Liver (tissue), 9 donors: ENCODE data around the gene TRAIP. TPM values are rescaled to one million over a fixed set of nuclear protein-coding genes. Genes with fewer than 3 reads are reported as not detected.

ENCODE experiments used
- DNase-seq: peaks from one replicate; pipeline ENCODE4 v3.0.0-alpha.2; 2017; ENCODE audit warnings: low spot score
- H3K27ac ChIP-seq, 2 donors: one replicate each; pipeline ENCODE4 v1.7.0; 2013; ENCODE audit warnings: inconsistent platforms in 2 of 2, low read length in 2 of 2, control low read depth in 1 of 2, low read depth in 1 of 2, mild to moderate bottlenecking in 1 of 2
- H3K27me3 ChIP-seq, 4 donors: one replicate each; pipeline versions ENCODE4 v1.6.1 to v1.7.0; 2013; ENCODE audit warnings: low read length in 3 of 4, inconsistent platforms in 1 of 4, mild to moderate bottlenecking in 1 of 4, moderate library complexity in 1 of 4; ENCODE audit not compliant: control insufficient read depth in 4 of 4, insufficient read depth in 4 of 4
- H3K36me3 ChIP-seq, 4 donors: one replicate each; pipeline versions ENCODE4 v1.6.1 to v1.7.0; 2013; ENCODE audit warnings: low read length in 3 of 4, mild to moderate bottlenecking in 3 of 4, low read depth in 1 of 4, moderate library complexity in 1 of 4; ENCODE audit not compliant: control insufficient read depth in 4 of 4, insufficient read depth in 3 of 4
- H3K4me1 ChIP-seq, 4 donors: one replicate each; pipeline versions ENCODE4 v1.6.1 to v1.7.0; 2013; ENCODE audit warnings: low read length in 3 of 4, mild to moderate bottlenecking in 3 of 4, moderate library complexity in 1 of 4; ENCODE audit not compliant: control insufficient read depth in 4 of 4, insufficient read depth in 4 of 4
- H3K4me3 ChIP-seq, 3 donors: one replicate each; pipeline versions ENCODE4 v1.6.1 to v1.7.0; 2013; ENCODE audit warnings: low read length in 3 of 3, control low read depth in 1 of 3, low read depth in 1 of 3, mild to moderate bottlenecking in 1 of 3
- H3K9ac ChIP-seq, 2 donors: one replicate each; pipeline ENCODE4 v1.7.0; 2013; ENCODE audit warnings: low read length in 2 of 2, mild to moderate bottlenecking in 2 of 2, moderate library complexity in 2 of 2, control low read depth in 1 of 2, low read depth in 1 of 2
- H3K9me3 ChIP-seq, 4 donors: one replicate each; pipeline versions ENCODE4 v1.6.1 to v1.7.0; 2013; ENCODE audit warnings: low read length in 3 of 4; ENCODE audit not compliant: control insufficient read depth in 4 of 4
- CTCF ChIP-seq: fragments of 150-350 bp; IDR thresholded peaks from 2 replicates; pipeline ENCODE4 v1.5.1; 2017; ENCODE audit warnings: improper control_type of control experiment, low read depth, low read length; ENCODE audit not compliant: missing input control
- EGR1 ChIP-seq, 2 donors: IDR thresholded peaks; 2 replicates each; pipeline ENCODE4 v1.6.1; 2016 to 2018; ENCODE audit warnings: antibody characterized with exemption in 2 of 2, low read depth in 2 of 2
- FOXA1 ChIP-seq: IDR thresholded peaks from 2 replicates; pipeline ENCODE4 v1.6.1; 2016; ENCODE audit warnings: antibody characterized with exemption
- GABPA ChIP-seq, 2 donors: IDR thresholded peaks in 1 of 2; conservative IDR thresholded peaks in 1 of 2; 2 replicates each; pipeline ENCODE4 v1.6.1; 2016; ENCODE audit warnings: antibody characterized with exemption in 2 of 2, mild to moderate bottlenecking in 1 of 2, moderate library complexity in 1 of 2
- HNF4A ChIP-seq, 2 donors: conservative IDR thresholded peaks; 2 replicates each; pipeline ENCODE4 v1.6.1; 2016; ENCODE audit warnings: antibody characterized with exemption in 2 of 2, mild to moderate bottlenecking in 2 of 2
- MAX ChIP-seq: IDR thresholded peaks from 2 replicates; pipeline ENCODE4 v1.6.1; 2016; ENCODE audit warnings: antibody characterized with exemption
- RAD21 ChIP-seq, 2 donors: IDR thresholded peaks; 2 replicates each; pipeline ENCODE4 v1.6.1; 2016; ENCODE audit warnings: antibody characterized with exemption in 2 of 2, mild to moderate bottlenecking in 2 of 2
- SP1 ChIP-seq: IDR thresholded peaks from 2 replicates; pipeline ENCODE4 v1.6.1; 2018; ENCODE audit warnings: antibody characterized with exemption, mild to moderate bottlenecking
- TAF1 ChIP-seq: conservative IDR thresholded peaks from 2 replicates; pipeline ENCODE4 v1.6.1; 2016; ENCODE audit warnings: antibody characterized with exemption, mild to moderate bottlenecking
- YY1 ChIP-seq: IDR thresholded peaks from 2 replicates; pipeline ENCODE4 v1.6.1; 2016; ENCODE audit warnings: antibody characterized with exemption, mild to moderate bottlenecking
- WGBS: extraction: QIAGEN DNeasy Blood & Tissue Kit; methylation state at CpG from one replicate; pipeline ENCODE4 v1.1.7; 2013; 5-methylcytosine and 5-hydroxymethylcytosine counted together
- polyA plus RNA-seq, 2 donors: library from polyadenylated mRNA; stranded (reverse) in 1 of 2; unstranded in 1 of 2; fragments of 200-250 nt in 1 of 2; fragments of >200 nt in 1 of 2; fragmentation: Nextera tagmentation in 1 of 2; extraction: Ambion mirVana in 1 of 2; gene quantifications; one replicate each; pipeline versions ENCODE4 v1.2.1 to v1.2.3, GENCODE V29; 2013 to 2015
- total RNA-seq, 2 donors: library from RNA; depleted of rRNA; stranded (reverse); fragments of >200 nt; gene quantifications; one replicate each; pipeline ENCODE4 v1.2.3, GENCODE V29; 2014
- TF ChIP-seq, protein P1 (sequence below): IDR thresholded peaks from 2 replicates; pipeline ENCODE4 v1.6.1; 2016; ENCODE audit warnings: antibody characterized with exemption
- TF ChIP-seq, protein P2 (sequence below): IDR thresholded peaks from 2 replicates; pipeline ENCODE4 v1.6.1; 2016; ENCODE audit warnings: antibody characterized with exemption, mild to moderate bottlenecking
- donor health status: healthy.
- donor health status: healthy.
- donor health status: healthy.
- donor health status: healthy.
- donor health status: healthy.

The TRAIP gene
- total and polyA plus RNA-seq, 4 donors = 0.42 to 7.9 (median 0.64) TPM

- H3K36me3 ChIP-seq = no peaks in the 10 kb centered on the region
- H3K4me3 ChIP-seq = peak overlapping the region; percentile 29 to 96 (median 81)
- H3K9me3 ChIP-seq = no peaks in the 10 kb centered on the region
- H3K27me3 ChIP-seq = no peaks in the 10 kb centered on the region
- TF ChIP-seq FOXA1 (no peak), RAD21 (IDR thresholded peaks at IDR 0.05) (no peak), MAX (no peak), GABPA (IDR thresholded peaks at IDR 0.05 in 1 of 2, conservative IDR thresholded peaks at IDR 0.05 in 1 of 2) (no peak), YY1 (no peak), EGR1 (IDR thresholded peaks at IDR 0.05; ENCODE audit: low read depth in 2 of 2) (no peak)
- TF ChIP-seq, protein P1, sequence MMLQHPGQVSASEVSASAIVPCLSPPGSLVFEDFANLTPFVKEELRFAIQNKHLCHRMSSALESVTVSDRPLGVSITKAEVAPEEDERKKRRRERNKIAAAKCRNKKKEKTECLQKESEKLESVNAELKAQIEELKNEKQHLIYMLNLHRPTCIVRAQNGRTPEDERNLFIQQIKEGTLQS = no peak
- WGBS = 12% methylated on average over 41 of the region's 41 CpGs
- peak overlapping the region; percentile 59 for H3K27ac ChIP-seq
- H3K9ac ChIP-seq = no peak overlapping the region
- H3K4me1 ChIP-seq = peaks cover 0 to 42% (median 8%) of the 10 kb centered on the region in 4 donors
- DNase-seq = no peak
These were observed 52.8 kb downstream of the TRAIP start for GRCh38 chr3:49803465-49804140.

DNA sequence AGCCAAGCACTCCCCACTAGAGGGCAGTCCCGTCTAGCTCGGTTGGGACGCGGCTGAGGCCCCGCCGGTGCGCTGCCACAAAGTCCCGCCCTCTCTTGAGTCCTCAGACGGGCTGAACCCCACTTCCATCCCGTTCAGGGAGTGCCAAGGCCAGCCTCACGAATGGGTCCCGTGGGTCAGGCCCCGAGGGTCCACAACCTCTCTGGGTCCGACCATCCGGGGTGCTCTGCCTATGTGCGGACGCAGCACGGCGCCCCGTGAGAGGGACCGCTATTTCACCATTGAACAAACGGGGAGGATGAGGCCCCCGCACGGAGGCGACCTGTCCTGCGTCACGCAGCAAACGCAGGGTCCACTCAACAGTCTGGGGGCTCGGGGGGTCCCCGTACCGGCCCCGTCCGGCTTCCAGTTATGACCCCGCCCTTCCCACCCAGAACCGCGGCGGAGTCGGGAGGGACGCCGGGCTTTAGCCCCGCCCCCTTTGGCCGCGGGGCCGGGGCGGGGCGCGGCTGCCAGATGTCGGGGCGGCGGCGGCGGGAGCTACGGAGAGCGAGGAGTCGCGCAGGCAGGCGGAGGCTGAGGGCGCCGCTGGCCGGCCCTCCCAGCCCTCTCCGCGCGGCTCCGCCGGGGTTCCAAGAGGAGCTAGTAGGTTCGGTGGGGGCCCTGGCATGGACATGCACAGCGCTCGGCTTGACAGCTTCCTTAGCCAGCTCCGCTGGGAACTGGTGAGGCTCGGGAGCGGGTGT lies 53.5 kb downstream of the TRAIP start, which contains the start of gene INKA1:
INKA1 (plus strand) TSS at position 543 of the 746 bp plus-strand sequence; CDS start at position 675, 132 bp downstream.
- WGBS = under 1% methylated on average over 71 of the region's 71 CpGs
- peak; percentile 90 for DNase-seq
- H3K27ac ChIP-seq = peak within 1 kb of the TSS; percentile 59 to 64
- H3K27me3 ChIP-seq = no peaks in the 10 kb centered on the region
- H3K4me1 ChIP-seq = peaks cover 0 to 39% (median 5%) of the 10 kb centered on the region in 4 donors
- no peaks in the 10 kb centered on the region for H3K36me3 ChIP-seq
- peak within 1 kb of the TSS; percentile 81 to 96 (median 87) for H3K4me3 ChIP-seq
- TF ChIP-seq YY1 (no peak), MAX (no peak), SP1 (no peak), RAD21 (IDR thresholded peaks at IDR 0.05) (peak; percentile 92 to 96), GABPA (IDR thresholded peaks at IDR 0.05 in 1 of 2, conservative IDR thresholded peaks at IDR 0.05 in 1 of 2) (no peak), TAF1 (no peak), HNF4A (conservative IDR thresholded peaks at IDR 0.05) (no peak), CTCF (peak; percentile 83)
- TF ChIP-seq, protein P2, sequence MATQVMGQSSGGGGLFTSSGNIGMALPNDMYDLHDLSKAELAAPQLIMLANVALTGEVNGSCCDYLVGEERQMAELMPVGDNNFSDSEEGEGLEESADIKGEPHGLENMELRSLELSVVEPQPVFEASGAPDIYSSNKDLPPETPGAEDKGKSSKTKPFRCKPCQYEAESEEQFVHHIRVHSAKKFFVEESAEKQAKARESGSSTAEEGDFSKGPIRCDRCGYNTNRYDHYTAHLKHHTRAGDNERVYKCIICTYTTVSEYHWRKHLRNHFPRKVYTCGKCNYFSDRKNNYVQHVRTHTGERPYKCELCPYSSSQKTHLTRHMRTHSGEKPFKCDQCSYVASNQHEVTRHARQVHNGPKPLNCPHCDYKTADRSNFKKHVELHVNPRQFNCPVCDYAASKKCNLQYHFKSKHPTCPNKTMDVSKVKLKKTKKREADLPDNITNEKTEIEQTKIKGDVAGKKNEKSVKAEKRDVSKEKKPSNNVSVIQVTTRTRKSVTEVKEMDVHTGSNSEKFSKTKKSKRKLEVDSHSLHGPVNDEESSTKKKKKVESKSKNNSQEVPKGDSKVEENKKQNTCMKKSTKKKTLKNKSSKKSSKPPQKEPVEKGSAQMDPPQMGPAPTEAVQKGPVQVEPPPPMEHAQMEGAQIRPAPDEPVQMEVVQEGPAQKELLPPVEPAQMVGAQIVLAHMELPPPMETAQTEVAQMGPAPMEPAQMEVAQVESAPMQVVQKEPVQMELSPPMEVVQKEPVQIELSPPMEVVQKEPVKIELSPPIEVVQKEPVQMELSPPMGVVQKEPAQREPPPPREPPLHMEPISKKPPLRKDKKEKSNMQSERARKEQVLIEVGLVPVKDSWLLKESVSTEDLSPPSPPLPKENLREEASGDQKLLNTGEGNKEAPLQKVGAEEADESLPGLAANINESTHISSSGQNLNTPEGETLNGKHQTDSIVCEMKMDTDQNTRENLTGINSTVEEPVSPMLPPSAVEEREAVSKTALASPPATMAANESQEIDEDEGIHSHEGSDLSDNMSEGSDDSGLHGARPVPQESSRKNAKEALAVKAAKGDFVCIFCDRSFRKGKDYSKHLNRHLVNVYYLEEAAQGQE = no peak
- TF ChIP-seq, protein P1 = no peak
- peak within 1 kb of the TSS in 1 of 2 donors; percentile 62 for H3K9ac ChIP-seq
- no peaks in the 10 kb centered on the region for H3K9me3 ChIP-seq
